DND-41 (cell line): ENCODE data around the gene ZNF205.

ENCODE experiments used
- ATAC-seq: fragments of 200-7000 bp; cut with Tn5 transposase; 3 replicates; pipeline ENCODE4 v1.9.1; 2021; ENCODE audit warnings: low read depth; ENCODE audit not compliant: insufficient read depth
- DNase-seq: peaks from one replicate; pipeline ENCODE4 v3.0.0-alpha.2; 2020
- H2AFZ ChIP-seq: 2 replicates; pipeline ENCODE4 v1.6.0; 2012; ENCODE audit warnings: low read depth, low read length
- H3K27ac ChIP-seq: 2 replicates; pipeline ENCODE4 v1.5.1; 2012; ENCODE audit warnings: low read length, inconsistent platforms
- H3K27me3 ChIP-seq: fragments of 200-600 bp; sonication (generic); 2 replicates; pipeline ENCODE4 v1.6.0; 2012; ENCODE audit warnings: low read length, mild to moderate bottlenecking, inconsistent platforms; ENCODE audit not compliant: insufficient read depth, poor library complexity
- H3K36me3 ChIP-seq: 2 replicates; pipeline ENCODE4 v1.5.1; 2012; ENCODE audit warnings: low read length, inconsistent platforms; ENCODE audit not compliant: insufficient read depth
- H3K4me1 ChIP-seq: 2 replicates; pipeline ENCODE4 v1.5.1; 2012; ENCODE audit warnings: mild to moderate bottlenecking, low read length; ENCODE audit not compliant: insufficient read depth
- H3K4me2 ChIP-seq: 2 replicates; pipeline ENCODE4 v1.6.0; 2012; ENCODE audit warnings: mild to moderate bottlenecking, moderate library complexity, low read length, inconsistent platforms; ENCODE audit not compliant: insufficient read depth
- H3K4me3 ChIP-seq, 2 experiments: fragments of 200-600 bp in 1 of 2; shearing (Covaris generic) in 1 of 2; 2 replicates each; pipeline ENCODE4 v1.5.1; 2012 to 2016; ENCODE audit warnings: inconsistent platforms in 2 of 2, low read length in 2 of 2, mild to moderate bottlenecking in 2 of 2, low read depth in 1 of 2, moderate library complexity in 1 of 2
- H3K79me2 ChIP-seq: 2 replicates; pipeline ENCODE4 v1.6.0; 2012; ENCODE audit warnings: low read length, inconsistent platforms; ENCODE audit not compliant: insufficient read depth
- H3K9ac ChIP-seq: 2 replicates; pipeline ENCODE4 v1.6.0; 2012; ENCODE audit warnings: low read depth, mild to moderate bottlenecking, inconsistent platforms, low read length, moderate library complexity
- H3K9me3 ChIP-seq: 2 replicates; pipeline ENCODE4 v1.5.1; 2012; ENCODE audit warnings: low read length, moderate library complexity, mild to moderate bottlenecking, inconsistent platforms; ENCODE audit not compliant: insufficient read depth, severe bottlenecking
- H4K20me1 ChIP-seq: 2 replicates; pipeline ENCODE4 v1.6.0; 2012; ENCODE audit warnings: low read length; ENCODE audit not compliant: insufficient read depth
- EZH2 ChIP-seq: IDR thresholded peaks from 3 replicates; pipeline ENCODE4 v1.6.1; 2012; ENCODE audit warnings: borderline replicate concordance, low read depth, mild to moderate bottlenecking, moderate library complexity, low read length, inconsistent platforms; ENCODE audit not compliant: severe bottlenecking
- TF ChIP-seq, protein P1 (sequence below): IDR thresholded peaks from 2 replicates; pipeline ENCODE4 v1.5.1; 2012; ENCODE audit warnings: borderline replicate concordance, low read length, moderate library complexity, mild to moderate bottlenecking; ENCODE audit not compliant: poor library complexity, severe bottlenecking; ENCODE audit errors: extremely low read depth

Gene ZNF205

DNA sequence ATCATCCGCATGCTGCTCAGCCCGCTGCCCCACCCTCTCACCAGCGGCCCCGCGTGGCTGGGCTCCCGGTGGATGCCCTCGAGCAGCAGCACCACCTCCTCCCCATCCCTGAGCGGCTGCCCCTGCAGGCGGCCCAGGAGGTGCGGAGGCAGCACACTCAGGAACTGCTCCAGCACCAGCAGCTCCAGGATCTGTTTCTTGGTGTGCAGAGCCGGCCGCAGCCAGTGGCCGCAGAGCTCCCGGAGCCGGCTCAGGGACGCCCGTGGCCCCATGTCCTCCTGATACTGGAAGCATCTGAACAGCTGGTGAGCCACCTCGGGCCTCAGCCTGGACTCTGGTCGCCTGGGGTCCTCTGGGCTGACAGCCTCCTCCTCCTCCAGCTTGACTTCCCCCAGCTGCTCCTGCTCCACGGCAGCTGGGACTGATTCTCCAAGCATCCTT is 19.9 kb upstream of the ZNF205 start:
- TF ChIP-seq, protein P1, sequence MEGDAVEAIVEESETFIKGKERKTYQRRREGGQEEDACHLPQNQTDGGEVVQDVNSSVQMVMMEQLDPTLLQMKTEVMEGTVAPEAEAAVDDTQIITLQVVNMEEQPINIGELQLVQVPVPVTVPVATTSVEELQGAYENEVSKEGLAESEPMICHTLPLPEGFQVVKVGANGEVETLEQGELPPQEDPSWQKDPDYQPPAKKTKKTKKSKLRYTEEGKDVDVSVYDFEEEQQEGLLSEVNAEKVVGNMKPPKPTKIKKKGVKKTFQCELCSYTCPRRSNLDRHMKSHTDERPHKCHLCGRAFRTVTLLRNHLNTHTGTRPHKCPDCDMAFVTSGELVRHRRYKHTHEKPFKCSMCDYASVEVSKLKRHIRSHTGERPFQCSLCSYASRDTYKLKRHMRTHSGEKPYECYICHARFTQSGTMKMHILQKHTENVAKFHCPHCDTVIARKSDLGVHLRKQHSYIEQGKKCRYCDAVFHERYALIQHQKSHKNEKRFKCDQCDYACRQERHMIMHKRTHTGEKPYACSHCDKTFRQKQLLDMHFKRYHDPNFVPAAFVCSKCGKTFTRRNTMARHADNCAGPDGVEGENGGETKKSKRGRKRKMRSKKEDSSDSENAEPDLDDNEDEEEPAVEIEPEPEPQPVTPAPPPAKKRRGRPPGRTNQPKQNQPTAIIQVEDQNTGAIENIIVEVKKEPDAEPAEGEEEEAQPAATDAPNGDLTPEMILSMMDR = no peak
- no peak for TF ChIP-seq EZH2
- DNase-seq (no peak), ATAC-seq (no peak)
- H3K4me3 ChIP-seq = no peak overlapping the region
- no peak overlapping the region; the same call in 1 of the 2 replicates for H3K9ac ChIP-seq
- H4K20me1 ChIP-seq = no peaks in the 10 kb centered on the region
- no peaks in the 10 kb centered on the region for H3K27me3 ChIP-seq
- H3K36me3 ChIP-seq = no peaks in the 10 kb centered on the region
- H3K27ac ChIP-seq = no peak overlapping the region; the same call in 1 of the 2 replicates
- H3K4me1 ChIP-seq = no peaks in the 10 kb centered on the region
- H3K9me3 ChIP-seq = no peaks in the 10 kb centered on the region
- H3K4me2 ChIP-seq = no peak overlapping the region
- no peaks in the 10 kb centered on the region for H3K79me2 ChIP-seq
- H2AFZ ChIP-seq = no peak overlapping the region

DNA sequence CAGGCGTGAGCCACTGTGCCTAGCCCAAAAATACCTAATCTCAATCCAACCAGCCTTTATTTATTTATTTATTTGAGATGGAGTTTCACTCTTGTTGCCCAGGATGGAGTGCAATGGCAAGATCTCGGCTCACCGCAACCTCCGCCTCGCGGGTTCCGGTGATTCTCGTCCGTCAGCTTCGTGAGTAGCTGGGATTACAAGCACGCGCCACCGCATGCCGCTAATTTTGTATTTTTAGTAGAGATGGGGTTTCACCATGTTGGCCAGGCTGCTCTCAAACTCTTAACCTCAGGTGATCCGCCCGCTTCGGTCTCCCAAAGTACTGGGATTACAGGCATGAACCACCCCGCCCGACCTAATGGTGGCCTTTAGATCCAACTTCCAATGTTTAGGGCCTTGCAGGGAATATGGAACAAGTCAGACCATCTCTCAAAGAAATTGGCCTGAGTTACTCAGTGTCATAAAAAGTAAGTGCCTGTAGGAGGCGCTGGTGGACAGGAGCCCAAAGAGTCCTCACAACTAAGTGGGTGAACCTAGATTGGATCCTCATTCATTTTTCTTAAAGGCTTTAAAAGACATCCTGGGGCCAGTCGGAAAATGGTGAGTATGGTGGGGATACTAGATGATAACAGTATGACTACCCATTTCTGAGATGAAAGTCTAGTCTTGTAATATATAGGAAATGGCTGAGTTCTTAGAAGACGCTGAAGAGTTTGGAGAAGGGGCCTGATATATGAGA is 17.9 kb upstream of the ZNF205 start:
- Histone ChIP-seq H4K20me1 (no peaks in the 10 kb centered on the region), H2AFZ (no peak overlapping the region), H3K79me2 (no peaks in the 10 kb centered on the region), H3K27me3 (no peaks in the 10 kb centered on the region), H3K9me3 (no peaks in the 10 kb centered on the region), H3K4me2 (no peak overlapping the region), H3K9ac (no peak overlapping the region), H3K36me3 (no peaks in the 10 kb centered on the region), H3K4me3 (no peak overlapping the region), H3K4me1 (no peaks in the 10 kb centered on the region), H3K27ac (no peak overlapping the region)
- DNase-seq (peak; percentile 39), ATAC-seq (peak; percentile 49; the same call in 1 of the 3 replicates)
- TF ChIP-seq EZH2 = no peak
- TF ChIP-seq, protein P1 = peak; percentile 61

DNA sequence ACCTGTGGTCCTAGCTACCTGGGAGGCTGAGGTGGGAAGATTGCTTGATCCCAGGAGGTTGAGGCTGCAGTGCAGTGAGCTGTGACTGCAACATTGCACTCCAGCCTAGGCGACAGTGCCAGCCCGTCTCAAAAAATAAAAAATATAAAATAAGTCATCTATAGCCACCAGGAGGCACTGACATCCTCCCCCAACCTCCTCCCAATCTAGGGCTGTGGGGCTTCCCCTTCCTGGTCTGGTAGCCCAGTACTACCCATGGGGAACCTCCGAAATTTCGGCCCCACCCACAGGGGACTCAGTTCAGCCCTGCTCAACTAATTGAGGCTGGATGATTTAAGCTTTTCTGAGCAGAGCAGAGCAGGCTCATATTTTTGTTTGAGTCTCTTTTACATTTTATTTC is 16.5 kb upstream of the ZNF205 start:
- peak; percentile 70 for ATAC-seq
- H3K79me2 ChIP-seq = no peaks in the 10 kb centered on the region

More for the DNA sequence above, 16.5 kb upstream of the ZNF205 start:
- Histone ChIP-seq H3K4me1 (no peaks in the 10 kb centered on the region), H3K9me3 (no peaks in the 10 kb centered on the region), H3K27ac (no peak overlapping the region), H3K36me3 (no peaks in the 10 kb centered on the region), H3K4me2 (no peak overlapping the region), H3K9ac (no peak overlapping the region), H4K20me1 (no peaks in the 10 kb centered on the region), H3K27me3 (no peaks in the 10 kb centered on the region), H2AFZ (no peak overlapping the region), H3K4me3 (no peak overlapping the region)
- TF ChIP-seq, protein P1 = peak; percentile 33
- TF ChIP-seq EZH2 = no peak
- DNase-seq = peak; percentile 35
